ENCODE measurements around the gene FBXW12. TPM values are rescaled to one million over a fixed set of nuclear protein-coding genes. Genes with fewer than 3 reads are reported as not detected.
"Not testable (repeated sequence)": the region's sequence is repeated elsewhere in the genome, so short reads cannot be mapped to it uniquely, and the experiment has no call there.

Gene FBXW12
- polyA plus RNA-seq, 1 donor from 2014 or later, result not detected

- TF ChIP-seq TAF1 (IDR thresholded peaks at IDR 0.05; ENCODE audit: low read depth), result no peak
- TF ChIP-seq CTCF (IDR thresholded peaks at IDR 0.05; ENCODE audit: poor library complexity, severe bottlenecking), result peak; percentile 74
- TF ChIP-seq EZH2 (IDR thresholded peaks at IDR 0.05; ENCODE audit: borderline replicate concordance, insufficient read depth, low read length, poor library complexity, severe bottlenecking), result no peak
- peak; percentile 65 for TF ChIP-seq SMC3 (conservative IDR thresholded peaks at IDR 0.05; ENCODE audit: poor library complexity)
- peak; percentile 67 for TF ChIP-seq RAD21 (conservative IDR thresholded peaks at IDR 0.05)
- Histone ChIP-seq H3K4me3 (ENCODE audit: low read length) (no peak overlapping the region), H2AFZ (ENCODE audit: low read depth, low read length) (no peak overlapping the region), H3K27ac (ENCODE audit: low read length) (no peak overlapping the region), H3K36me3 (ENCODE audit: insufficient read depth, low read length) (peaks cover 5% of the 10 kb centered on the region), H3K79me2 (replicated peaks; ENCODE audit: insufficient read depth, low read length) (no peaks in the 10 kb centered on the region), H3K4me2 (ENCODE audit: low read length) (no peak overlapping the region), H3K27me3 (ENCODE audit: insufficient read depth, low read depth, low read length) (no peaks in the 10 kb centered on the region), H4K20me1 (ENCODE audit: insufficient read depth) (no peaks in the 10 kb centered on the region), H3K9me2 (ENCODE audit: insufficient read depth, low read length) (no peaks in the 10 kb centered on the region), H3K9ac (ENCODE audit: low read length) (no peak overlapping the region), H3K9me3 (ENCODE audit: low read length) (no peaks in the 10 kb centered on the region), H3F3A (ENCODE audit: insufficient read depth, low read length, poor library complexity, severe bottlenecking) (no peaks in the 10 kb centered on the region)
These were observed 28.9 kb downstream of the FBXW12 start for GRCh38 chr3:48400824-48401433.

GRCh38 chr3:48401434-48401901 is 29.4 kb downstream of the FBXW12 start:
- not testable (repeated sequence) for H3K9ac ChIP-seq (ENCODE audit: low read length); H3K9me3 ChIP-seq (ENCODE audit: low read length); H4K20me1 ChIP-seq (ENCODE audit: insufficient read depth); H3K36me3 ChIP-seq (ENCODE audit: insufficient read depth, low read length); H3F3A ChIP-seq (ENCODE audit: insufficient read depth, low read length, poor library complexity, severe bottlenecking); H2AFZ ChIP-seq (ENCODE audit: low read depth, low read length); H3K4me2 ChIP-seq (ENCODE audit: low read length); H3K4me3 ChIP-seq (ENCODE audit: low read length); H3K27ac ChIP-seq (ENCODE audit: low read length); H3K27me3 ChIP-seq (ENCODE audit: insufficient read depth, low read depth, low read length); H3K9me2 ChIP-seq (ENCODE audit: insufficient read depth, low read length); H3K79me2 ChIP-seq (replicated peaks; ENCODE audit: insufficient read depth, low read length)

- Histone ChIP-seq H3K36me3 (ENCODE audit: insufficient read depth, low read length) (peaks cover 5% of the 10 kb centered on the region), H3F3A (ENCODE audit: insufficient read depth, low read length, poor library complexity, severe bottlenecking) (no peaks in the 10 kb centered on the region), H3K27ac (ENCODE audit: low read length) (no peak overlapping the region), H2AFZ (ENCODE audit: low read depth, low read length) (no peak overlapping the region), H4K20me1 (ENCODE audit: insufficient read depth) (no peaks in the 10 kb centered on the region), H3K79me2 (replicated peaks; ENCODE audit: insufficient read depth, low read length) (no peaks in the 10 kb centered on the region), H3K9ac (ENCODE audit: low read length) (no peak overlapping the region), H3K9me3 (ENCODE audit: low read length) (no peaks in the 10 kb centered on the region), H3K4me3 (ENCODE audit: low read length) (no peak overlapping the region), H3K4me2 (ENCODE audit: low read length) (no peak overlapping the region), H3K9me2 (ENCODE audit: insufficient read depth, low read length) (no peaks in the 10 kb centered on the region), H3K27me3 (ENCODE audit: insufficient read depth, low read depth, low read length) (no peaks in the 10 kb centered on the region)
- no peak for TF ChIP-seq EZH2 (IDR thresholded peaks at IDR 0.05; ENCODE audit: borderline replicate concordance, insufficient read depth, low read length, poor library complexity, severe bottlenecking)
- no peak for TF ChIP-seq TAF1 (IDR thresholded peaks at IDR 0.05; ENCODE audit: low read depth)
- no peak for TF ChIP-seq CTCF (IDR thresholded peaks at IDR 0.05; ENCODE audit: poor library complexity, severe bottlenecking)
- no peak for TF ChIP-seq REST (IDR thresholded peaks at IDR 0.05; ENCODE audit: borderline replicate concordance)
- TF ChIP-seq EP300 (conservative IDR thresholded peaks at IDR 0.05; ENCODE audit: poor library complexity, severe bottlenecking), result no peak
- no peak for TF ChIP-seq SMC3 (conservative IDR thresholded peaks at IDR 0.05; ENCODE audit: poor library complexity)
- no peak for TF ChIP-seq MXI1 (conservative IDR thresholded peaks at IDR 0.05; ENCODE audit: poor library complexity, severe bottlenecking)
- no peak for TF ChIP-seq POLR2AphosphoS5 (IDR thresholded peaks at IDR 0.05)
- no peak for TF ChIP-seq RAD21 (conservative IDR thresholded peaks at IDR 0.05)
These were observed 30.3 kb downstream of the FBXW12 start for GRCh38 chr3:48402281-48402732.
